Measurements from ENCODE around the gene TRIM26.

- TF ChIP-seq CTCF (IDR thresholded peaks at IDR 0.05) (no peak), POLR2A (IDR thresholded peaks at IDR 0.05) (no peak)
Measured at GRCh38 chr6:30216096-30216495, 2.9 kb upstream of the TRIM26 start.
